Duodenal mucosa (tissue), 2 donors: Measurements from ENCODE around the gene RGL1.
A peak's percentile ranks its signal among the peaks of the same experiment; 100 is the strongest.

Experiments
- H3K27ac ChIP-seq: one replicate; pipeline ENCODE4 v1.7.0; 2013; ENCODE audit warnings: low read depth, low read length
- H3K27me3 ChIP-seq, 2 donors: one replicate each; pipeline ENCODE4 v1.7.0; 2013; ENCODE audit warnings: low read length in 2 of 2, control low read depth in 1 of 2; ENCODE audit not compliant: insufficient read depth in 2 of 2, control insufficient read depth in 1 of 2
- H3K36me3 ChIP-seq, 2 donors: one replicate each; pipeline ENCODE4 v1.7.0; 2013; ENCODE audit warnings: low read length in 2 of 2, control low read depth in 1 of 2; ENCODE audit not compliant: insufficient read depth in 2 of 2, control insufficient read depth in 1 of 2
- H3K4me1 ChIP-seq, 2 donors: one replicate each; pipeline ENCODE4 v1.7.0; 2013; ENCODE audit warnings: low read length in 2 of 2, control low read depth in 1 of 2; ENCODE audit not compliant: insufficient read depth in 2 of 2, control insufficient read depth in 1 of 2
- H3K4me3 ChIP-seq, 2 donors: one replicate each; pipeline ENCODE4 v1.7.0; 2013; ENCODE audit warnings: low read length in 2 of 2, low read depth in 1 of 2
- H3K9ac ChIP-seq, 2 donors: one replicate each; pipeline ENCODE4 v1.7.0; 2013; ENCODE audit warnings: low read length in 2 of 2, low read depth in 1 of 2
- H3K9me3 ChIP-seq, 2 donors: one replicate each; pipeline ENCODE4 v1.7.0; 2013; ENCODE audit warnings: low read length in 2 of 2, control low read depth in 1 of 2; ENCODE audit not compliant: control insufficient read depth in 1 of 2

The RGL1 gene

GRCh38 chr1:183918589-183918988 is 113.7 kb downstream of the RGL1 start:
- no peaks in the 10 kb centered on the region for H3K27me3 ChIP-seq
- H3K4me1 ChIP-seq = peaks cover 6 to 7% of the 10 kb centered on the region in 2 donors
- H3K4me3 ChIP-seq = no peak overlapping the region
- peaks cover 9 to 32% of the 10 kb centered on the region in 2 donors for H3K36me3 ChIP-seq
- no peak overlapping the region for H3K27ac ChIP-seq
- H3K9me3 ChIP-seq = no peaks in the 10 kb centered on the region
- H3K9ac ChIP-seq = no peak overlapping the region

- H3K4me1 ChIP-seq = peaks cover 3 to 7% of the 10 kb centered on the region in 2 donors
- peaks cover 9 to 35% of the 10 kb centered on the region in 2 donors for H3K36me3 ChIP-seq
- no peaks in the 10 kb centered on the region for H3K9me3 ChIP-seq
- no peaks in the 10 kb centered on the region for H3K27me3 ChIP-seq
- no peak overlapping the region for H3K9ac ChIP-seq
- H3K27ac ChIP-seq = no peak overlapping the region
- no peak overlapping the region for H3K4me3 ChIP-seq
Measured at GRCh38 chr1:183920651-183921050, 115.7 kb downstream of the RGL1 start.

- Histone ChIP-seq H3K36me3 (peaks cover 9 to 46% of the 10 kb centered on the region in 2 donors), H3K9me3 (no peaks in the 10 kb centered on the region), H3K9ac (no peak overlapping the region), H3K4me3 (no peak overlapping the region), H3K27me3 (no peaks in the 10 kb centered on the region), H3K4me1 (no peaks in the 10 kb centered on the region), H3K27ac (no peak overlapping the region)
Measured at GRCh38 chr1:183922197-183922596, 117.3 kb downstream of the RGL1 start.

GRCh38 chr1:183925947-183926346 is 121.0 kb downstream of the RGL1 start:
- Histone ChIP-seq H3K36me3 (peaks cover 9 to 35% of the 10 kb centered on the region in 2 donors), H3K4me3 (peak overlapping the region in 1 of 2 donors; percentile 38), H3K9me3 (no peaks in the 10 kb centered on the region), H3K27me3 (no peaks in the 10 kb centered on the region), H3K4me1 (no peaks in the 10 kb centered on the region), H3K9ac (no peak overlapping the region), H3K27ac (no peak overlapping the region)

- Histone ChIP-seq H3K27ac (no peak overlapping the region), H3K36me3 (peaks cover 9 to 30% of the 10 kb centered on the region in 2 donors)
Measured at GRCh38 chr1:183926983-183927382, 122.1 kb downstream of the RGL1 start.

GRCh38 chr1:183931646-183932271 is 126.8 kb downstream of the RGL1 start:
- H3K9me3 ChIP-seq = no peaks in the 10 kb centered on the region
- no peak overlapping the region for H3K9ac ChIP-seq
- H3K27me3 ChIP-seq = no peaks in the 10 kb centered on the region
- no peak overlapping the region for H3K27ac ChIP-seq
- no peaks in the 10 kb centered on the region for H3K4me1 ChIP-seq
- no peak overlapping the region for H3K4me3 ChIP-seq
- peaks cover 0 to 6% of the 10 kb centered on the region in 2 donors for H3K36me3 ChIP-seq

More at GRCh38 chr1:183926983-183927382, 122.1 kb downstream of the RGL1 start:
- Histone ChIP-seq H3K4me1 (no peaks in the 10 kb centered on the region), H3K9ac (no peak overlapping the region), H3K4me3 (no peak overlapping the region), H3K27me3 (no peaks in the 10 kb centered on the region), H3K9me3 (no peaks in the 10 kb centered on the region)

GRCh38 chr1:183932412-183932811 is 127.5 kb downstream of the RGL1 start:
- Histone ChIP-seq H3K9me3 (no peaks in the 10 kb centered on the region), H3K4me3 (no peak overlapping the region), H3K27ac (no peak overlapping the region), H3K36me3 (peaks cover 0 to 3% of the 10 kb centered on the region in 2 donors), H3K9ac (no peak overlapping the region), H3K27me3 (no peaks in the 10 kb centered on the region), H3K4me1 (no peaks in the 10 kb centered on the region)

GRCh38 chr1:183933528-183934179 is 128.7 kb downstream of the RGL1 start:
- Histone ChIP-seq H3K36me3 (peaks cover 0 to 3% of the 10 kb centered on the region in 2 donors), H3K9ac (no peak overlapping the region), H3K9me3 (no peaks in the 10 kb centered on the region), H3K27ac (no peak overlapping the region), H3K27me3 (no peaks in the 10 kb centered on the region), H3K4me3 (no peak overlapping the region), H3K4me1 (no peaks in the 10 kb centered on the region)

- H3K27ac ChIP-seq = no peak overlapping the region
- H3K36me3 ChIP-seq = peaks cover 0 to 3% of the 10 kb centered on the region in 2 donors
- H3K9ac ChIP-seq = no peak overlapping the region
- no peak overlapping the region for H3K4me3 ChIP-seq
- no peaks in the 10 kb centered on the region for H3K4me1 ChIP-seq
- no peaks in the 10 kb centered on the region for H3K27me3 ChIP-seq
- H3K9me3 ChIP-seq = no peaks in the 10 kb centered on the region
Measured at GRCh38 chr1:183934314-183934713, 129.4 kb downstream of the RGL1 start.

- Histone ChIP-seq H3K4me3 (no peak overlapping the region), H3K4me1 (no peaks in the 10 kb centered on the region), H3K36me3 (no peaks in the 10 kb centered on the region), H3K27ac (no peak overlapping the region), H3K9me3 (no peaks in the 10 kb centered on the region), H3K27me3 (no peaks in the 10 kb centered on the region), H3K9ac (no peak overlapping the region)
Measured at GRCh38 chr1:183936009-183936408, 131.1 kb downstream of the RGL1 start.
